SK-N-MC (cell line): ENCODE measurements around the gene TEDC2.
"Not testable (repeated sequence)": the region's sequence is repeated elsewhere in the genome, so short reads cannot be mapped to it uniquely, and the experiment has no call there.

Source experiments
- DNase-seq: peaks from one replicate; pipeline ENCODE4 v3.0.0-alpha.2; 2011; ENCODE audit warnings: low read depth, low spot score
- H3K27ac ChIP-seq: fragments of 200-600 bp; sonication (generic); 2 replicates; pipeline ENCODE4 v1.5.1; 2016; ENCODE audit warnings: mixed run types
- H3K36me3 ChIP-seq: fragments of 200-600 bp; sonication (generic); 2 replicates; pipeline ENCODE4 v1.6.1; 2017; ENCODE audit warnings: antibody characterized with exemption, low read length, mixed read lengths; ENCODE audit not compliant: insufficient read depth
- H3K4me3 ChIP-seq: fragments of 200-600 bp; sonication (generic); 2 replicates; pipeline ENCODE4 v1.5.1; 2016
- H3K9ac ChIP-seq: fragments of 200-600 bp; sonication (generic); 2 replicates; pipeline ENCODE4 v1.8.0; 2017; ENCODE audit warnings: mixed run types, mixed read lengths; ENCODE audit not compliant: insufficient read length
- H3K9me3 ChIP-seq: fragments of 200-600 bp; sonication (generic); 2 replicates; pipeline ENCODE4 v1.6.1; 2017; ENCODE audit warnings: low read depth, mild to moderate bottlenecking, antibody characterized with exemption, low read length, moderate library complexity, mixed read lengths
- EZH2 ChIP-seq: fragments of 200-600 bp; sonication (generic); IDR thresholded peaks from one replicate; pipeline ENCODE4 v1.6.1; 2017; ENCODE audit warnings: antibody characterized with exemption
- FOXP2 ChIP-seq: optimal IDR thresholded peaks from 2 replicates; pipeline ENCODE3; 2011; ENCODE audit warnings: mild to moderate bottlenecking, moderate library complexity; ENCODE audit not compliant: insufficient read depth; ENCODE audit errors: extremely low read length, control extremely low read depth
- POLR2AphosphoS5 ChIP-seq: IDR thresholded peaks from 2 replicates; pipeline ENCODE4 v1.6.1; 2012; ENCODE audit warnings: mild to moderate bottlenecking, low read depth, low read length, borderline replicate concordance

TEDC2 gene

GRCh38 chr16:2426941-2427361, 33.0 kb upstream of the TEDC2 start:
- DNase-seq: no peak
- no peak overlapping the region for H3K9ac ChIP-seq
- H3K27ac ChIP-seq: no peak overlapping the region
- H3K9me3 ChIP-seq: no peaks in the 10 kb centered on the region
- H3K36me3 ChIP-seq: peaks cover 16% of the 10 kb centered on the region
- H3K4me3 ChIP-seq: no peak overlapping the region
- TF ChIP-seq POLR2AphosphoS5: no peak
- TF ChIP-seq FOXP2: no peak
- TF ChIP-seq EZH2: no peak

- H3K36me3 ChIP-seq: peaks cover 22% of the 10 kb centered on the region
- no peaks in the 10 kb centered on the region for H3K9me3 ChIP-seq
- H3K9ac ChIP-seq: no peak overlapping the region
- no peak overlapping the region for H3K4me3 ChIP-seq
- no peak overlapping the region for H3K27ac ChIP-seq
- TF ChIP-seq EZH2: no peak
- TF ChIP-seq POLR2AphosphoS5: no peak
- no peak for TF ChIP-seq FOXP2
- DNase-seq: no peak
Observed at GRCh38 chr16:2427526-2427925, 32.4 kb upstream of the TEDC2 start.

GRCh38 chr16:2428051-2428783, 31.7 kb upstream of the TEDC2 start:
- no peak for DNase-seq
- Histone ChIP-seq H3K4me3 (peak overlapping the region; percentile 92), H3K9me3 (no peaks in the 10 kb centered on the region), H3K36me3 (peaks cover 29% of the 10 kb centered on the region), H3K9ac (peak overlapping the region; percentile 90), H3K27ac (peak overlapping the region; percentile 50; the same call in 1 of the 2 replicates)
- no peak for TF ChIP-seq POLR2AphosphoS5
- TF ChIP-seq EZH2: no peak
- no peak for TF ChIP-seq FOXP2

- no peak for TF ChIP-seq FOXP2
- TF ChIP-seq EZH2: no peak
- no peak for TF ChIP-seq POLR2AphosphoS5
- DNase-seq: no peak
- peak overlapping the region; percentile 90 for H3K9ac ChIP-seq
- peak overlapping the region; percentile 92 for H3K4me3 ChIP-seq
- H3K36me3 ChIP-seq: peaks cover 34% of the 10 kb centered on the region
- peak overlapping the region; percentile 50; the same call in 1 of the 2 replicates for H3K27ac ChIP-seq
- H3K9me3 ChIP-seq: no peaks in the 10 kb centered on the region
Observed at GRCh38 chr16:2428784-2429033, 31.2 kb upstream of the TEDC2 start.

- TF ChIP-seq POLR2AphosphoS5 (peak; percentile 66; the same call in 1 of the 2 replicates), EZH2 (no peak), FOXP2 (no peak)
- peak within 1 kb of the TSS; percentile 92 for H3K4me3 ChIP-seq
- peak within 1 kb of the TSS; percentile 50; the same call in 1 of the 2 replicates for H3K27ac ChIP-seq
- peaks cover 37% of the 10 kb centered on the region for H3K36me3 ChIP-seq
- peak; percentile 37 for DNase-seq
- H3K9ac ChIP-seq: peak within 1 kb of the TSS; percentile 97
- H3K9me3 ChIP-seq: no peaks in the 10 kb centered on the region
Observed at GRCh38 chr16:2429034-2429770, 30.7 kb upstream of the TEDC2 start, which contains the start of gene CCNF. CCNF (plus strand) TSS chr16:2429447; CDS start chr16:2429482, 35 bp downstream.

- peak overlapping the region; percentile 82 for H3K4me3 ChIP-seq
- no peak overlapping the region; the same call in 1 of the 2 replicates for H3K27ac ChIP-seq
- TF ChIP-seq POLR2AphosphoS5 (no peak), FOXP2 (no peak), EZH2 (no peak)
- peak overlapping the region; percentile 97 for H3K9ac ChIP-seq
- DNase-seq: no peak
- H3K36me3 ChIP-seq: peaks cover 42% of the 10 kb centered on the region
- no peaks in the 10 kb centered on the region for H3K9me3 ChIP-seq
Observed at GRCh38 chr16:2429771-2430663, 29.9 kb upstream of the TEDC2 start.

GRCh38 chr16:2432286-2432685, 27.6 kb upstream of the TEDC2 start:
- DNase-seq: no peak
- Histone ChIP-seq H3K36me3 (peaks cover 61% of the 10 kb centered on the region), H3K27ac (no peak overlapping the region)

GRCh38 chr16:2432801-2433505, 27.0 kb upstream of the TEDC2 start:
- no peak for TF ChIP-seq FOXP2
- TF ChIP-seq POLR2AphosphoS5: no peak
- no peak for TF ChIP-seq EZH2
- H3K9me3 ChIP-seq: no peaks in the 10 kb centered on the region
- H3K27ac ChIP-seq: no peak overlapping the region
- peaks cover 68% of the 10 kb centered on the region for H3K36me3 ChIP-seq
- no peak for DNase-seq
- H3K9ac ChIP-seq: no peak overlapping the region
- H3K4me3 ChIP-seq: no peak overlapping the region

More at GRCh38 chr16:2432286-2432685, 27.6 kb upstream of the TEDC2 start:
- no peak for TF ChIP-seq EZH2
- TF ChIP-seq FOXP2: no peak
- no peak for TF ChIP-seq POLR2AphosphoS5
- H3K4me3 ChIP-seq: no peak overlapping the region
- no peaks in the 10 kb centered on the region for H3K9me3 ChIP-seq
- H3K9ac ChIP-seq: no peak overlapping the region

GRCh38 chr16:2435236-2435635, 24.7 kb upstream of the TEDC2 start:
- not testable (repeated sequence) for H3K27ac ChIP-seq, H3K4me3 ChIP-seq, H3K9me3 ChIP-seq, H3K9ac ChIP-seq, DNase-seq
- H3K36me3 ChIP-seq: peaks cover 91% of the 10 kb centered on the region
